Endodermal cell (in vitro differentiated cells): ENCODE results near the gene XAGE2. TPM values are rescaled to one million over a fixed set of nuclear protein-coding genes. Genes with fewer than 3 reads are reported as not detected.

Source experiments
- DNase-seq: peaks from one replicate; pipeline ENCODE4 v3.0.0-alpha.2; 2017
- H3K27ac ChIP-seq: 2 replicates; pipeline ENCODE4 v1.5.1; 2013; ENCODE audit warnings: mild to moderate bottlenecking, low read depth, low read length, moderate library complexity
- H3K27me3 ChIP-seq: 2 replicates; pipeline ENCODE4 v1.6.1; 2013; ENCODE audit warnings: mild to moderate bottlenecking, low read length, moderate library complexity; ENCODE audit not compliant: insufficient read depth, control insufficient read depth, poor library complexity, severe bottlenecking
- H3K36me3 ChIP-seq: 2 replicates; pipeline ENCODE4 v1.7.0; 2013; ENCODE audit warnings: mild to moderate bottlenecking, low read length, moderate library complexity; ENCODE audit not compliant: control insufficient read depth, insufficient read depth
- H3K4me1 ChIP-seq: one replicate; pipeline ENCODE4 v1.7.0; 2013; ENCODE audit warnings: low read length; ENCODE audit not compliant: control insufficient read depth, insufficient read depth
- H3K4me3 ChIP-seq: 2 replicates; pipeline ENCODE4 v1.5.1; 2013; ENCODE audit warnings: mild to moderate bottlenecking, low read length, moderate library complexity
- H3K9ac ChIP-seq: 2 replicates; pipeline ENCODE4 v1.6.1; 2013; ENCODE audit warnings: mild to moderate bottlenecking, low read length, moderate library complexity; ENCODE audit not compliant: poor library complexity, severe bottlenecking; ENCODE audit errors: extremely low read depth
- H3K9me3 ChIP-seq: 2 replicates; pipeline ENCODE4 v1.6.1; 2013; ENCODE audit warnings: mild to moderate bottlenecking, low read length, moderate library complexity; ENCODE audit not compliant: control insufficient read depth
- H3K27ac Mint-ChIP-seq: 2 replicates; pipeline ENCODE4 v1.8.0; 2020; ENCODE audit warnings: mixed read lengths
- H3K27me3 Mint-ChIP-seq: 2 replicates; pipeline ENCODE4 v1.8.0; 2021; ENCODE audit warnings: mild to moderate bottlenecking, mixed read lengths; ENCODE audit not compliant: insufficient read depth
- H3K36me3 Mint-ChIP-seq: 2 replicates; pipeline ENCODE4 v1.8.0; 2020; ENCODE audit warnings: low read depth, mixed read lengths
- H3K4me1 Mint-ChIP-seq: 2 replicates; pipeline ENCODE4 v1.8.0; 2020; ENCODE audit warnings: mixed read lengths
- H3K4me3 Mint-ChIP-seq: 2 replicates; pipeline ENCODE4 v1.8.0; 2020; ENCODE audit warnings: mild to moderate bottlenecking, moderate library complexity, mixed read lengths
- H3K9me3 Mint-ChIP-seq: 2 replicates; pipeline ENCODE4 v1.8.0; 2020; ENCODE audit warnings: mild to moderate bottlenecking, mixed read lengths
- WGBS, 2 experiments: methylation state at CpG; one replicate each; pipeline versions ENCODE4 v1.1.5 to v1.1.7; 2013; ENCODE audit warnings: missing lambda C conversion rate in 2 of 2, mixed read lengths in 1 of 2; ENCODE audit not compliant: insufficient coverage in 1 of 2, insufficient read length in 1 of 2; 5-methylcytosine and 5-hydroxymethylcytosine counted together
- total RNA-seq, 2 donors: library from RNA; stranded (reverse); fragmentation: NEBNext Ultra II Directional in 1 of 2; extraction: Animal tissue kit (Norgen Biotek cat#: 25700) in 1 of 2; gene quantifications; 2 replicates in 1 of 2; 3 replicates in 1 of 2; pipeline ENCODE4 v1.2.1, GENCODE V29; 2021
- TF ChIP-seq, protein P1 (sequence below): fragments of 200-600 bp; sonication (generic); conservative IDR thresholded peaks from 2 replicates; pipeline ENCODE4 v1.5.0; 2021; ENCODE audit warnings: antibody characterized with exemption, mild to moderate bottlenecking

The XAGE2 gene
- total RNA-seq, 2 donors from 2014 or later, result not detected

GRCh38 chrX:52415304-52415703 lies 46.5 kb downstream of the XAGE2 start:
- H3K27ac Mint-ChIP-seq, result no peak overlapping the region
- Histone ChIP-seq H3K36me3 (no peaks in the 10 kb centered on the region), H3K4me1 (no peaks in the 10 kb centered on the region), H3K9me3 (no peaks in the 10 kb centered on the region), H3K9ac (no peak overlapping the region), H3K27me3 (no peaks in the 10 kb centered on the region), H3K27ac (no peak overlapping the region), H3K4me3 (no peak overlapping the region)
- TF ChIP-seq, protein P1, sequence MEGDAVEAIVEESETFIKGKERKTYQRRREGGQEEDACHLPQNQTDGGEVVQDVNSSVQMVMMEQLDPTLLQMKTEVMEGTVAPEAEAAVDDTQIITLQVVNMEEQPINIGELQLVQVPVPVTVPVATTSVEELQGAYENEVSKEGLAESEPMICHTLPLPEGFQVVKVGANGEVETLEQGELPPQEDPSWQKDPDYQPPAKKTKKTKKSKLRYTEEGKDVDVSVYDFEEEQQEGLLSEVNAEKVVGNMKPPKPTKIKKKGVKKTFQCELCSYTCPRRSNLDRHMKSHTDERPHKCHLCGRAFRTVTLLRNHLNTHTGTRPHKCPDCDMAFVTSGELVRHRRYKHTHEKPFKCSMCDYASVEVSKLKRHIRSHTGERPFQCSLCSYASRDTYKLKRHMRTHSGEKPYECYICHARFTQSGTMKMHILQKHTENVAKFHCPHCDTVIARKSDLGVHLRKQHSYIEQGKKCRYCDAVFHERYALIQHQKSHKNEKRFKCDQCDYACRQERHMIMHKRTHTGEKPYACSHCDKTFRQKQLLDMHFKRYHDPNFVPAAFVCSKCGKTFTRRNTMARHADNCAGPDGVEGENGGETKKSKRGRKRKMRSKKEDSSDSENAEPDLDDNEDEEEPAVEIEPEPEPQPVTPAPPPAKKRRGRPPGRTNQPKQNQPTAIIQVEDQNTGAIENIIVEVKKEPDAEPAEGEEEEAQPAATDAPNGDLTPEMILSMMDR, result no peak
- H3K4me3 Mint-ChIP-seq, result no peak overlapping the region
- peaks cover 52% of the 10 kb centered on the region for H3K9me3 Mint-ChIP-seq
- DNase-seq, result no peak
- peaks cover 5% of the 10 kb centered on the region for H3K27me3 Mint-ChIP-seq
- no peaks in the 10 kb centered on the region for H3K4me1 Mint-ChIP-seq
- no peaks in the 10 kb centered on the region for H3K36me3 Mint-ChIP-seq

GRCh38 chrX:52416816-52417215 lies 48.0 kb downstream of the XAGE2 start:
- Mint-ChIP-seq H3K27ac (no peak overlapping the region), H3K9me3 (peaks cover 51% of the 10 kb centered on the region), H3K36me3 (no peaks in the 10 kb centered on the region), H3K4me1 (no peaks in the 10 kb centered on the region), H3K27me3 (peaks cover 5% of the 10 kb centered on the region), H3K4me3 (no peak overlapping the region)
- Histone ChIP-seq H3K36me3 (no peaks in the 10 kb centered on the region), H3K9me3 (no peaks in the 10 kb centered on the region), H3K4me3 (no peak overlapping the region), H3K27me3 (no peaks in the 10 kb centered on the region), H3K27ac (no peak overlapping the region), H3K9ac (no peak overlapping the region), H3K4me1 (no peaks in the 10 kb centered on the region)
- TF ChIP-seq, protein P1, result no peak
- WGBS, 2 experiments, result 98% methylated on average over 2 of the region's 3 CpGs; no CpG with 5 or more reads in 1 of the 2 experiments
- no peak for DNase-seq

- no peak overlapping the region for H3K4me3 ChIP-seq
- WGBS, 2 experiments, result 91 to 100% methylated on average over 1 to 8 of the region's 8 CpGs
- no peak for DNase-seq
- no peaks in the 10 kb centered on the region for H3K36me3 ChIP-seq
- no peaks in the 10 kb centered on the region for H3K9me3 ChIP-seq
- H3K27ac ChIP-seq, result no peak overlapping the region
- no peaks in the 10 kb centered on the region for H3K27me3 Mint-ChIP-seq
- no peaks in the 10 kb centered on the region for H3K27me3 ChIP-seq
- TF ChIP-seq, protein P1, result no peak
- peaks cover 59% of the 10 kb centered on the region for H3K9me3 Mint-ChIP-seq
- H3K27ac Mint-ChIP-seq, result no peak overlapping the region
- no peak overlapping the region for H3K4me3 Mint-ChIP-seq
- no peak overlapping the region for H3K9ac ChIP-seq
- H3K4me1 Mint-ChIP-seq, result no peaks in the 10 kb centered on the region
- no peaks in the 10 kb centered on the region for H3K36me3 Mint-ChIP-seq
- H3K4me1 ChIP-seq, result no peaks in the 10 kb centered on the region
Observed at GRCh38 chrX:52420824-52421443, 52.1 kb downstream of the XAGE2 start.
